ES-I3 (cell line): ENCODE measurements around the gene WDR64.

Experiments
- H3K36me3 ChIP-seq: 2 replicates; pipeline ENCODE4 v1.6.1; 2013; ENCODE audit warnings: mild to moderate bottlenecking, low read length, control low read depth, moderate library complexity; ENCODE audit not compliant: insufficient read depth
- H3K4me1 ChIP-seq: 2 replicates; pipeline ENCODE4 v1.6.1; 2013; ENCODE audit warnings: mild to moderate bottlenecking, control low read depth, low read length; ENCODE audit not compliant: insufficient read depth
- H3K9ac ChIP-seq: 2 replicates; pipeline ENCODE4 v1.6.1; 2013; ENCODE audit warnings: low read depth, mild to moderate bottlenecking, low read length, moderate library complexity
- H3K9me3 ChIP-seq: 2 replicates; pipeline ENCODE4 v1.6.1; 2013; ENCODE audit warnings: mild to moderate bottlenecking, low read length, moderate library complexity; ENCODE audit not compliant: control insufficient read depth, insufficient read depth

Gene WDR64

GRCh38 chr1:241839369-241839979, 187.4 kb downstream of the WDR64 start:
- no peaks in the 10 kb centered on the region for H3K36me3 ChIP-seq
- H3K9me3 ChIP-seq = no peaks in the 10 kb centered on the region
- no peaks in the 10 kb centered on the region for H3K4me1 ChIP-seq
- no peak overlapping the region for H3K9ac ChIP-seq

- Histone ChIP-seq H3K9me3 (no peaks in the 10 kb centered on the region), H3K36me3 (no peaks in the 10 kb centered on the region), H3K9ac (no peak overlapping the region), H3K4me1 (no peaks in the 10 kb centered on the region)
Measured at GRCh38 chr1:241840164-241840563, 188.1 kb downstream of the WDR64 start.

GRCh38 chr1:241841691-241842090, 189.6 kb downstream of the WDR64 start:
- no peaks in the 10 kb centered on the region for H3K36me3 ChIP-seq
- H3K9me3 ChIP-seq = no peaks in the 10 kb centered on the region
- H3K4me1 ChIP-seq = no peaks in the 10 kb centered on the region
- no peak overlapping the region for H3K9ac ChIP-seq

- H3K4me1 ChIP-seq = no peaks in the 10 kb centered on the region
- H3K36me3 ChIP-seq = no peaks in the 10 kb centered on the region
- no peaks in the 10 kb centered on the region for H3K9me3 ChIP-seq
- H3K9ac ChIP-seq = no peak overlapping the region
Measured at GRCh38 chr1:241842565-241842964, 190.5 kb downstream of the WDR64 start.

- no peak overlapping the region for H3K9ac ChIP-seq
- H3K9me3 ChIP-seq = no peaks in the 10 kb centered on the region
- H3K36me3 ChIP-seq = no peaks in the 10 kb centered on the region
- peaks cover 6% of the 10 kb centered on the region; the same call in 1 of the 2 replicates for H3K4me1 ChIP-seq
Measured at GRCh38 chr1:241844593-241844992, 192.5 kb downstream of the WDR64 start.

DNA sequence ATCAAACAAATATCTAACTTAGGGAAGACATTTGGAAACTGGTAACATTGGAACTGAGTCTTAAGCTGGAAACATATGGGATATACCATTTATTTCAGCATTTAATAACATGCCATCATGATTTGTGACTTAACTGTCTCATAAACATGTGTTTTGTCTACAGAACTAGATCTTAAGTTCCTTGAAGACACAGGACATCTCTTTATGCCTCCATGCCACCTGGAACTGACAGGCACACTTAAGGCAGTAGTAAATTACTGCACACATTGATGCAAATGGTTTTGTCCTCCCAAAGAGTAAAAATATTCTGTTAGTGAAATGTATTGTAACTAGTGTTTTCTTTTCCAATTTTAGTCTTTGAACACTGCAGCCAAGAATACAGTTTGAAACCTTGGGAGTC, 194.3 kb downstream of the WDR64 start:
- Histone ChIP-seq H3K9ac (no peak overlapping the region), H3K4me1 (peaks cover 6% of the 10 kb centered on the region; the same call in 1 of the 2 replicates), H3K36me3 (no peaks in the 10 kb centered on the region), H3K9me3 (no peaks in the 10 kb centered on the region)

- Histone ChIP-seq H3K9ac (peak overlapping the region; percentile 93), H3K4me1 (peaks cover 6% of the 10 kb centered on the region; the same call in 1 of the 2 replicates), H3K9me3 (no peaks in the 10 kb centered on the region), H3K36me3 (no peaks in the 10 kb centered on the region)
Measured at GRCh38 chr1:241846862-241847539, 194.9 kb downstream of the WDR64 start.

DNA sequence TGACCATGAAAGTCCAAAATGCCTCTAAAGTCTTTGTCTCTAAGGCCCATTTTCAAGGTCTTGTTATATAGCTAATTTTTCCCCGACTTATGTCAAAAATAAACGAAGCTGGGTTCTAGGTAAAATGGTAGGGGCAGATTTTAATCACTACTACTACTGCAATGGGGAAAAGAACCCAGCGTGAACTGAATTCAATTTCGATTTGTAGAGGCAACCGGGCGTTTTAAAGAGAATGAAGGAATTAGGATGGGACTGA, 195.4 kb downstream of the WDR64 start:
- Histone ChIP-seq H3K9me3 (no peaks in the 10 kb centered on the region), H3K36me3 (no peaks in the 10 kb centered on the region), H3K4me1 (peaks cover 6% of the 10 kb centered on the region; the same call in 1 of the 2 replicates), H3K9ac (peak overlapping the region; percentile 93)

DNA sequence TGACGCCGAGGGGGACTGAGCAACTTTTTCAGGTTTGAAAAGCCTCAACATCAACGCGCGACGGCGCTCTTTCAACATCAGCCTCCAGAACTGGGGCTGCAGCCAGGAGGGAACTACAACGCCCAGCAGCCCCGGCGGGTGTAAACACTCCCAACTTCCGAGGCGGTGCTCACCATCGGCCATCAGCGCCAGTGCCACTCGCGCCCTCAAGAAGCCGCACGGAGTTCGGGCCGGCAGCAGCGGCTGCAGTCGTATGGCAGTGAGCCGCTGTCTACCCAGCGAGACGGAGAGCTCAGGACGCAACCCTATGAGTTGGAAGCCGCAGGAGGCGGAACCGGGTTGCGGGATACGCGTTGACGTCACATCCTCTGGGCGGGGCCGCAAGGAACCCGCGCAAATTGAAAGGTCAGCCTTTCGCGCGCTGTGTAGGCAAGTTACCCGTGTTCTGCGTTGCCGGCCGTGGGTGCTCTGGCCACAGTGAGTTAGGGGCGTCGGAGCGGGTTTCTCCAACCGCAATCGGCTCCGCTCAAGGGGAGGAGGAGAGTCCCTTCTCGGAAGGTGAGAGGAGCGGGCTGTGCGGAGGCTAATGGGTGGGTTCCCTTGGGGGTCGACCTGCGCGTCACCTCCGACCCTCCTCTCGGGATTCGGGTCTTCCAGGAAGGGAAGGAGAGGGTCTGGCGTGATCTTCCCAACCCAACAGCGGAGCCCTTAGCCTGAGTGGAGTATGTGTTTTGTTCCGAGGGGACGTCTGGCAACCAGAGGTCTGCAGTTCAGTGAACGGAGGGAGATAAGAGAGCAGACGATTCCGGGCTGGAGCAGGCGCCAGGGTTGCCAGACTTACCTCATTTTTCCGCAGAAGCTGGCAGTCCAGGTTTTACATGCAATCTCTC, 196.0 kb downstream of the WDR64 start, which contains the start of gene EXO1:
EXO1 (plus strand) TSS at position 409 of the 890 bp plus-strand sequence. CDS start 2,222 bp downstream, outside the sequence.
- H3K4me1 ChIP-seq = peaks cover 6% of the 10 kb centered on the region; the same call in 1 of the 2 replicates
- H3K9ac ChIP-seq = peak within 1 kb of the TSS; percentile 93
- H3K36me3 ChIP-seq = peaks cover 2% of the 10 kb centered on the region; the same call in 1 of the 2 replicates
- H3K9me3 ChIP-seq = no peaks in the 10 kb centered on the region

DNA sequence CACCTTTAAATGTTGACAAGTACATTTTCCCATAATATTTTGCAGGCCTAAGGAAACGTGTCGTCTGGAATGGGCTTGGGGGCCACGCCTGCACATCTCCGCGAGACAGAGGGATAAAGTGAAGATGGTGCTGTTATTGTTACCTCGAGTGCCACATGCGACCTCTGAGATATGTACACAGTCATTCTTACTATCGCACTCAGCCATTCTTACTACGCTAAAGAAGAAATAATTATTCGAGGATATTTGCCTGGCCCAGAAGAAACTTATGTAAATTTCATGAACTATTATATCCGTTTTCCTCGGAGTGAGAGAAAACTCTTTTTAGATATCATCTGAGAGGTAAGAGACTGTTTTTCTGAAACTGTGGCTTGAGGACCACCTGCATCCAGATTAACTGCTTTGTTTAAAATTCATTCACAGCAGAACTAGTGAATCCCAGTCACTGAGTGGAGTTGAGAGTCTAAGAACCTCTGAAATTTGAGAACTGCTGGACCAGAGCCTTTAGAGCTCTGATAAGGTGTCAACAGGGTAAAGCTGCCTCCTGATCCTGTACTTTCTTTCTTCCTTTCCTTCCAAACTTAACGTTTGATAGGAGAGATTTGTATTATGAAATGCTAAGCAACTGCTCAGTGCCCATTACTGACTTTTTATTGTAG, 196.7 kb downstream of the WDR64 start:
- peak overlapping the region; percentile 93; the same call in 1 of the 2 replicates for H3K9ac ChIP-seq
- peaks cover 6% of the 10 kb centered on the region; the same call in 1 of the 2 replicates for H3K4me1 ChIP-seq
- H3K9me3 ChIP-seq = no peaks in the 10 kb centered on the region
- H3K36me3 ChIP-seq = peaks cover 10% of the 10 kb centered on the region; the same call in 1 of the 2 replicates

- H3K36me3 ChIP-seq = peaks cover 14% of the 10 kb centered on the region
- H3K9ac ChIP-seq = peak overlapping the region; percentile 93; the same call in 1 of the 2 replicates
- no peaks in the 10 kb centered on the region for H3K9me3 ChIP-seq
- H3K4me1 ChIP-seq = peaks cover 6% of the 10 kb centered on the region; the same call in 1 of the 2 replicates
Measured at GRCh38 chr1:241849345-241849695, 197.2 kb downstream of the WDR64 start.
